Astrocyte (in vitro differentiated cells and primary cell): ENCODE results near the gene GPR137B. TPM values are rescaled to one million over a fixed set of nuclear protein-coding genes. Genes with fewer than 3 reads are reported as not detected.

ENCODE experiments used
- DNase-seq: peaks from one replicate; pipeline ENCODE4 v3.0.0-alpha.2; 2010; ENCODE audit warnings: low read depth
- FAIRE-seq: peaks from 2 replicates; lab custom pipeline; 2011; peaks lifted over from hg19 to GRCh38; lab: Jason Lieb, UNC
- H2AFZ ChIP-seq: 2 replicates; pipeline ENCODE4 v1.6.0; 2012; ENCODE audit warnings: low read depth, low read length, inconsistent platforms
- H3K27ac ChIP-seq: 2 replicates; pipeline ENCODE4 v1.5.1; 2011; ENCODE audit warnings: low read depth, low read length, inconsistent platforms
- H3K27me3 ChIP-seq: 2 replicates; pipeline ENCODE4 v1.6.0; 2011; ENCODE audit warnings: low read length, inconsistent platforms; ENCODE audit not compliant: insufficient read depth
- H3K36me3 ChIP-seq: 2 replicates; pipeline ENCODE4 v1.5.1; 2011; ENCODE audit warnings: low read length, inconsistent platforms; ENCODE audit not compliant: insufficient read depth
- H3K4me1 ChIP-seq: 2 replicates; pipeline ENCODE4 v1.5.1; 2011; ENCODE audit warnings: low read length, inconsistent platforms; ENCODE audit not compliant: insufficient read depth
- H3K4me2 ChIP-seq: 2 replicates; pipeline ENCODE4 v1.6.0; 2012; ENCODE audit warnings: low read length, inconsistent platforms
- H3K4me3 ChIP-seq: 2 replicates; pipeline ENCODE4 v1.5.1; 2011; ENCODE audit warnings: low read depth, mild to moderate bottlenecking, low read length, inconsistent platforms; ENCODE audit not compliant: insufficient read depth
- H3K79me2 ChIP-seq: 2 replicates; pipeline ENCODE4 v1.6.0; 2012; ENCODE audit warnings: mild to moderate bottlenecking, low read length, inconsistent platforms; ENCODE audit not compliant: insufficient read depth
- H3K9ac ChIP-seq: 2 replicates; pipeline ENCODE4 v1.6.0; 2012; ENCODE audit warnings: mild to moderate bottlenecking, low read length, inconsistent platforms
- H3K9me3 ChIP-seq: 2 replicates; pipeline ENCODE4 v1.5.1; 2012; ENCODE audit warnings: low read depth, mild to moderate bottlenecking, low read length, inconsistent platforms; ENCODE audit not compliant: insufficient read depth
- H4K20me1 ChIP-seq: 2 replicates; pipeline ENCODE4 v1.6.0; 2012; ENCODE audit warnings: low read length, inconsistent platforms; ENCODE audit not compliant: insufficient read depth
- H3K27ac Mint-ChIP-seq: one replicate; pipeline ENCODE4 v1.8.0; 2021; ENCODE audit warnings: mild to moderate bottlenecking, mixed read lengths; ENCODE audit not compliant: unreplicated experiment
- H3K27me3 Mint-ChIP-seq: one replicate; pipeline ENCODE4 v1.8.0; 2021; ENCODE audit warnings: low read depth, mixed read lengths; ENCODE audit not compliant: unreplicated experiment
- H3K36me3 Mint-ChIP-seq: one replicate; pipeline ENCODE4 v1.8.0; 2021; ENCODE audit warnings: low read depth, mixed read lengths; ENCODE audit not compliant: unreplicated experiment
- H3K4me1 Mint-ChIP-seq: one replicate; pipeline ENCODE4 v1.8.0; 2021; ENCODE audit warnings: low read depth, mixed read lengths; ENCODE audit not compliant: unreplicated experiment
- H3K4me3 Mint-ChIP-seq: one replicate; pipeline ENCODE4 v1.8.0; 2021; ENCODE audit warnings: mild to moderate bottlenecking, moderate library complexity, mixed read lengths; ENCODE audit not compliant: unreplicated experiment
- H3K9me3 Mint-ChIP-seq: one replicate; pipeline ENCODE4 v1.8.0; 2021; ENCODE audit warnings: mild to moderate bottlenecking, mixed read lengths; ENCODE audit not compliant: unreplicated experiment
- EZH2 ChIP-seq: IDR thresholded peaks from 2 replicates; pipeline ENCODE4 v1.6.1; 2012; ENCODE audit warnings: mild to moderate bottlenecking, low read length, inconsistent platforms; ENCODE audit not compliant: insufficient read depth
- total RNA-seq: library from RNA; stranded (reverse); gene quantifications from 2 replicates; pipeline ENCODE4 v1.2.1, GENCODE V29; 2021
- TF ChIP-seq, protein P1 (sequence below): IDR thresholded peaks from 2 replicates; pipeline ENCODE4 v1.5.1; 2011; ENCODE audit warnings: low read depth, mild to moderate bottlenecking, inconsistent platforms, low read length, moderate library complexity; ENCODE audit not compliant: insufficient read depth

Gene GPR137B
- total RNA-seq, 1 donor from 2014 or later: 12.9 TPM

DNA sequence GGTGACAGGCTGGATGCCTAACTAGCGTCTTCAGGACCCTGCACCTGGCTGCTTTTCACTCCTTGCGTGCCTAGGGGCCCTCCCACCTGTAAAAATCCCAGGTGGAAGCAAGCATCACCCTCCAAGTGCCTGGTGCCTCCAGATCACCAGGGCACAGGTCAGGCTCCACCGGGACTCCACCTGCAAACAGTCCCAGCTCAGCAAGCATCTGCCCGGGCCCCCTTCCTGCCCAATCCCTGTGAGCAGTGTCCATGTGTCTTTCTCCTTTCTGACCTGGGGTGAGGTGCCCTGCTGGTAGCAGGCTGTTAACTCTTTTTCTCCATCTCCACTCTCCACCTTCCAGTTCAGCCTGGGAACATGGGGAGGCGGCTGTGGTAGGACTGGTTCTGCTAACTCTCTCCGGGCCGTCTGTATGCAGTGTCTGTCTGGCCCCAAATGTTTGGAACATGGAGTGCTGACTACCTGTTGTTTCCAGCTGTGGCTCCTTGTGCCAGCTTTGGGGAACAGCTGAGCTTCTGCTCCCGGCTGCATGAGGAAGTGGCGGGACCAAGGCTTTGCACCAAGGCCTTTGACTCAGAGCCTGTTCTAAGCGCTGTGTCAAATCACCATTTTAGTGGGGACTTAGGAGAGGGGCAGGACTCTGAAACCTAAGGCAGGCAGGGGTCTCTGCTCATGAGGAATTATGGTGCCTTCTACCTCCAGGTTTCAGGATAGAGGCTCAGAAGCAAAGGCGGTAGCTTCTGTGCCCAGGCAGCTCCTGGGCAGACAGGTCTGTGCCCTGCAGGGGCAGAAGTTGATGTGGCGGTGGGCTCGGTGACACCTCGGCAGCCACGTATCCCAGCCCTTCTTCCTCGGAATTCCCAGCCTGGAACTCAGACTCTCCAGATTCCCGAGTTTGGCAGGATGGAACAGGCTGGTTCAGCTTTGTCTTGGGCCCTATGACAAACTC lies 5.5 kb downstream of the GPR137B start:
- DNase-seq: no peak
- Mint-ChIP-seq H3K36me3 (peaks cover 11% of the 10 kb centered on the region), H3K27ac (no peak overlapping the region), H3K4me3 (no peak overlapping the region), H3K4me1 (peaks cover 6% of the 10 kb centered on the region), H3K9me3 (no peaks in the 10 kb centered on the region), H3K27me3 (peaks cover 2% of the 10 kb centered on the region)
- no peak overlapping the region for H3K4me2 ChIP-seq
- H3K27me3 ChIP-seq: no peaks in the 10 kb centered on the region
- H2AFZ ChIP-seq: no peak overlapping the region
- no peak overlapping the region for H3K9ac ChIP-seq
- no peaks in the 10 kb centered on the region for H3K9me3 ChIP-seq
- H3K79me2 ChIP-seq: peaks cover 29% of the 10 kb centered on the region
- H4K20me1 ChIP-seq: peaks cover 62% of the 10 kb centered on the region
- no peaks in the 10 kb centered on the region for H3K36me3 ChIP-seq
- TF ChIP-seq EZH2: no peak
- TF ChIP-seq, protein P1, sequence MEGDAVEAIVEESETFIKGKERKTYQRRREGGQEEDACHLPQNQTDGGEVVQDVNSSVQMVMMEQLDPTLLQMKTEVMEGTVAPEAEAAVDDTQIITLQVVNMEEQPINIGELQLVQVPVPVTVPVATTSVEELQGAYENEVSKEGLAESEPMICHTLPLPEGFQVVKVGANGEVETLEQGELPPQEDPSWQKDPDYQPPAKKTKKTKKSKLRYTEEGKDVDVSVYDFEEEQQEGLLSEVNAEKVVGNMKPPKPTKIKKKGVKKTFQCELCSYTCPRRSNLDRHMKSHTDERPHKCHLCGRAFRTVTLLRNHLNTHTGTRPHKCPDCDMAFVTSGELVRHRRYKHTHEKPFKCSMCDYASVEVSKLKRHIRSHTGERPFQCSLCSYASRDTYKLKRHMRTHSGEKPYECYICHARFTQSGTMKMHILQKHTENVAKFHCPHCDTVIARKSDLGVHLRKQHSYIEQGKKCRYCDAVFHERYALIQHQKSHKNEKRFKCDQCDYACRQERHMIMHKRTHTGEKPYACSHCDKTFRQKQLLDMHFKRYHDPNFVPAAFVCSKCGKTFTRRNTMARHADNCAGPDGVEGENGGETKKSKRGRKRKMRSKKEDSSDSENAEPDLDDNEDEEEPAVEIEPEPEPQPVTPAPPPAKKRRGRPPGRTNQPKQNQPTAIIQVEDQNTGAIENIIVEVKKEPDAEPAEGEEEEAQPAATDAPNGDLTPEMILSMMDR: no peak
- H3K4me3 ChIP-seq: no peak overlapping the region
- no peak overlapping the region for H3K27ac ChIP-seq
- no peak for FAIRE-seq
- H3K4me1 ChIP-seq: peaks cover 14% of the 10 kb centered on the region

DNA sequence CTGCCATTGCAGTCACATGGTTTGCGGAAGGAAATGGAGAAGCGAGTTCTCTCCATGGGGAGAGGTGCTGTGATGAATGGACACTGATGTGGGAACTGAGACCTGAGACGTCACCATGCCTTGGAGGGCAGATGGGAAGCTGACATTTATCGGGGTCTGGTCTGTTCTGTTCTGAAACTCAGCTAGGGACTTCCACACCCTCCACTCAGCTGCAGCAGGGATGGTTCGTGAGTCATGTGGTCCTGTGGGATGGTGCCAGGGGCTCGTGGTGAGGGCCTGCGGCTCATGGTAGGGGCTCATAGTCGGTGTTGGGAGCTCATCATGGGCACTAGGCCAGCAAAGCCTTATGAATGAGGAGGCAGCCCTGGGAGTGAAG lies 6.1 kb downstream of the GPR137B start:
- no peak overlapping the region for H3K27ac Mint-ChIP-seq
- Histone ChIP-seq H3K9me3 (no peaks in the 10 kb centered on the region), H3K36me3 (no peaks in the 10 kb centered on the region), H2AFZ (no peak overlapping the region), H3K4me2 (no peak overlapping the region), H3K79me2 (peaks cover 29% of the 10 kb centered on the region), H3K4me1 (peaks cover 14% of the 10 kb centered on the region), H3K27ac (no peak overlapping the region), H3K4me3 (no peak overlapping the region), H4K20me1 (peaks cover 62% of the 10 kb centered on the region), H3K27me3 (no peaks in the 10 kb centered on the region), H3K9ac (no peak overlapping the region)
- no peak for FAIRE-seq
- TF ChIP-seq, protein P1: no peak
- TF ChIP-seq EZH2: no peak
- peaks cover 11% of the 10 kb centered on the region for H3K36me3 Mint-ChIP-seq
- H3K27me3 Mint-ChIP-seq: peaks cover 2% of the 10 kb centered on the region
- no peaks in the 10 kb centered on the region for H3K9me3 Mint-ChIP-seq
- no peak overlapping the region for H3K4me3 Mint-ChIP-seq
- peak; percentile 41 for DNase-seq
- peaks cover 6% of the 10 kb centered on the region for H3K4me1 Mint-ChIP-seq
